Upper lobe of left lung (tissue), 6 donors: ENCODE results near the gene ZBTB24. TPM values are rescaled to one million over a fixed set of nuclear protein-coding genes. Genes with fewer than 3 reads are reported as not detected.

ENCODE experiments used
- ATAC-seq, 2 donors: fragments of 200-7000 bp; cut with Tn5 transposase; one replicate each; pipeline ENCODE4 v1.9.1; 2022; ENCODE audit warnings: mild to moderate bottlenecking in 2 of 2, moderate library complexity in 2 of 2; ENCODE audit not compliant: low FRiP score in 2 of 2
- DNase-seq, 2 donors: peaks; one replicate each; pipeline ENCODE4 v3.0.0-alpha.2; 2019 to 2020
- H3K27ac ChIP-seq, 4 donors: fragments of 200-600 bp; sonication (generic); one replicate each; pipeline ENCODE4 v1.5.1; 2016 to 2019
- H3K27me3 ChIP-seq, 4 donors: fragments of 200-600 bp; sonication (generic); one replicate each; pipeline ENCODE4 v1.5.1; 2017 to 2019
- H3K36me3 ChIP-seq, 4 donors: fragments of 200-600 bp; sonication (generic); one replicate each; pipeline ENCODE4 v1.5.1; 2016 to 2019
- H3K4me1 ChIP-seq, 4 donors: fragments of 200-600 bp; sonication (generic); one replicate each; pipeline ENCODE4 v1.5.1; 2018 to 2019
- H3K4me3 ChIP-seq, 4 donors: fragments of 200-600 bp; sonication (generic); one replicate each; pipeline ENCODE4 v1.5.1; 2017 to 2019; ENCODE audit warnings: mild to moderate bottlenecking in 2 of 4, moderate library complexity in 1 of 4
- H3K9me3 ChIP-seq, 4 donors: fragments of 200-600 bp; sonication (generic); one replicate each; pipeline ENCODE4 v1.5.1; 2018 to 2019
- CTCF ChIP-seq, 6 experiments: fragments of 450-650 bp in 4 of 6; fragments of 200-600 bp in 2 of 6; sonication (generic) in 2 of 6; IDR thresholded peaks; one replicate each; pipeline ENCODE4 v1.5.1; 2016 to 2019; ENCODE audit warnings: antibody characterized with exemption in 6 of 6
- EP300 ChIP-seq, 4 donors: sonication (generic); formaldehyde crosslinking; IDR thresholded peaks; one replicate each; pipeline ENCODE4 v1.5.1; 2017; ENCODE audit warnings: antibody characterized with exemption in 4 of 4, control low read depth in 2 of 4
- POLR2A ChIP-seq, 4 donors: fragments of 450-650 bp; IDR thresholded peaks; one replicate each; pipeline ENCODE4 v1.5.1; 2016 to 2017; ENCODE audit warnings: antibody characterized with exemption in 4 of 4, mild to moderate bottlenecking in 2 of 4
- POLR2AphosphoS5 ChIP-seq, 2 donors: sonication (generic); formaldehyde crosslinking; IDR thresholded peaks; one replicate each; pipeline ENCODE4 v1.5.1; 2017; ENCODE audit warnings: antibody characterized with exemption in 2 of 2
- WGBS, 2 donors: methylation state at CpG; one replicate each; pipeline ENCODE4 v1.1.5; 2017 to 2018; 5-methylcytosine and 5-hydroxymethylcytosine counted together
- total RNA-seq, 6 donors: library from RNA; depleted of rRNA in 4 of 6; stranded (reverse); fragments of >200 nt in 4 of 6; gene quantifications; one replicate each; pipeline versions ENCODE4 v1.1.0 to v1.2.1, GENCODE V29; 2016 to 2021
- donor health status: DM: no; HTN: no; CAD: no; lungs with moderate emphysema.
- donor health status: DM: no; HTN: yes; CAD: no; lungs with severe emphysema.

Gene ZBTB24
- total RNA-seq, 6 donors from 2014 or later: 5.1 to 14.9 (median 9.7) TPM

GRCh38 chr6:109457562-109457996 is 25.4 kb downstream of the ZBTB24 start:
- DNase-seq (no peak), ATAC-seq (no peak)
- Histone ChIP-seq H3K9me3 (no peaks in the 10 kb centered on the region), H3K27me3 (no peaks in the 10 kb centered on the region), H3K36me3 (peaks cover 0 to 23% (median 0%) of the 10 kb centered on the region in 4 donors), H3K4me1 (peaks cover 30 to 45% (median 36%) of the 10 kb centered on the region in 4 donors), H3K4me3 (no peak overlapping the region), H3K27ac (peak overlapping the region; percentile 84 to 93 (median 86))
- 87 to 88% methylated on average over 6 of the region's 6 CpGs for WGBS, 2 donors
- TF ChIP-seq POLR2A (IDR thresholded peaks at IDR 0.05): no peak
- no peak for TF ChIP-seq POLR2AphosphoS5 (IDR thresholded peaks at IDR 0.05)
- TF ChIP-seq CTCF (IDR thresholded peaks at IDR 0.05): no peak
- no peak for TF ChIP-seq EP300 (IDR thresholded peaks at IDR 0.05)

- Histone ChIP-seq H3K4me3 (peak overlapping the region in 3 of 4 donors; percentile 76 to 92 (median 79)), H3K9me3 (no peaks in the 10 kb centered on the region), H3K36me3 (peaks cover 0 to 24% (median 2%) of the 10 kb centered on the region in 4 donors), H3K4me1 (peaks cover 30 to 45% (median 36%) of the 10 kb centered on the region in 4 donors), H3K27ac (peak overlapping the region; percentile 84 to 93 (median 86)), H3K27me3 (no peaks in the 10 kb centered on the region)
- ATAC-seq (peak; percentile 56 to 64), DNase-seq (peak in 1 of 2 donors; percentile 83)
- WGBS, 2 donors: 57 to 62% methylated on average over 16 of the region's 16 CpGs
- no peak for TF ChIP-seq EP300 (IDR thresholded peaks at IDR 0.05)
- peak in 2 of 4 donors; percentile 52 to 61 for TF ChIP-seq POLR2A (IDR thresholded peaks at IDR 0.05)
- TF ChIP-seq POLR2AphosphoS5 (IDR thresholded peaks at IDR 0.05): peak; percentile 39 to 82
- TF ChIP-seq CTCF (IDR thresholded peaks at IDR 0.05): no peak
Observed at GRCh38 chr6:109456710-109457561, 26.1 kb downstream of the ZBTB24 start.

GRCh38 chr6:109456111-109456583 is 26.9 kb downstream of the ZBTB24 start:
- Histone ChIP-seq H3K9me3 (no peaks in the 10 kb centered on the region), H3K36me3 (peaks cover 0 to 23% (median 5%) of the 10 kb centered on the region in 4 donors), H3K4me3 (peak overlapping the region; percentile 76 to 92 (median 82)), H3K4me1 (peaks cover 30 to 45% (median 36%) of the 10 kb centered on the region in 4 donors), H3K27ac (peak overlapping the region; percentile 84 to 93 (median 86)), H3K27me3 (no peaks in the 10 kb centered on the region)
- TF ChIP-seq EP300 (IDR thresholded peaks at IDR 0.05): no peak
- peak in 2 of 6 experiments; percentile 0 to 4 for TF ChIP-seq CTCF (IDR thresholded peaks at IDR 0.05)
- peak; percentile 2 to 44 for TF ChIP-seq POLR2AphosphoS5 (IDR thresholded peaks at IDR 0.05)
- TF ChIP-seq POLR2A (IDR thresholded peaks at IDR 0.05): peak in 1 of 4 donors; percentile 60
- WGBS, 2 donors: 24 to 37% methylated on average over 9 to 12 of the region's 38 CpGs
- peak in 1 of 2 donors; percentile 19 for ATAC-seq
- DNase-seq: no peak

GRCh38 chr6:109455437-109456110 is 27.4 kb downstream of the ZBTB24 start, which contains the start of gene MICAL1:
Gene MICAL1, minus strand, starts transcription at chr6:109455772. Its CDS starts 1,576 bp downstream, at chr6:109454196.
- H3K4me1 ChIP-seq: peaks cover 28 to 45% (median 35%) of the 10 kb centered on the region in 4 donors
- peak; percentile 91 to 96 for DNase-seq
- H3K4me3 ChIP-seq: peak within 1 kb of the TSS; percentile 76 to 92 (median 82)

More at GRCh38 chr6:109455437-109456110, 27.4 kb downstream of the ZBTB24 start, which contains the start of gene MICAL1:
- 0 to 1% methylated on average over 13 to 24 of the region's 70 CpGs for WGBS, 2 donors
- peaks cover 0 to 19% (median 5%) of the 10 kb centered on the region in 4 donors for H3K36me3 ChIP-seq
- H3K27me3 ChIP-seq: no peaks in the 10 kb centered on the region
- no peaks in the 10 kb centered on the region for H3K9me3 ChIP-seq
- TF ChIP-seq EP300 (IDR thresholded peaks at IDR 0.05) (no peak), CTCF (IDR thresholded peaks at IDR 0.05) (peak; percentile 14 to 72 (median 46)), POLR2AphosphoS5 (IDR thresholded peaks at IDR 0.05) (peak in 1 of 2 donors; percentile 66), POLR2A (IDR thresholded peaks at IDR 0.05) (peak in 2 of 4 donors; percentile 29 to 72)
- peak; percentile 86 for ATAC-seq
- H3K27ac ChIP-seq: peak within 1 kb of the TSS; percentile 84 to 93 (median 86)
